ENCODE results near the gene GADL1. TPM values are rescaled to one million over a fixed set of nuclear protein-coding genes. Genes with fewer than 3 reads are reported as not detected.

The GADL1 gene
- total RNA-seq, 4 donors from 2014 or later: 0.13 to 0.55 (median 0.42) TPM

DNA sequence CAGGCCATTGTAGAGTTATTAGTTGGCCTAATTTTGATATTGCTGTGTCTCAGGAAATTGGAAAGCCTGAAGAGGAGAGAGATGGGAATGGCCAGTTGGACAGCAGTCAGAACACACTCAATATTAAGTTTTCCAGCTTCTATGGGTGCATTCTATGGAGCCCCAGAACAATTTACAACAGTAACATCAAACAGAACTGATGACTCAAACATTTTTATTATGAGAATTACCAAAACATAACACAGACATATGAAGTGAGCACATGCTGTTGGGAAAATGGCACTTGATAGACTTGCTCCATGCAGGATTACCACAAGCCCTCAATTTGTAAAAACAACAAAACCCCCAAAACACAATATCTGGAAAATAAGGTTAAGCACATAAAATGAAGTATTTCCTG, 104.3 kb downstream of the GADL1 start:
- in situ Hi-C loops (cut with MboI; ENCODE audit: low sequenced_read_pairs in 4 of 4): loop anchor here in 1 of 4 donors (25.0 kb wide), 1 partner anchor 972 kb away; no protein-coding TSS in a partner anchor
- Histone ChIP-seq H3K4me3 (no peak overlapping the region), H3K9me3 (no peaks in the 10 kb centered on the region), H3K4me1 (no peaks in the 10 kb centered on the region), H3K27ac (no peak overlapping the region), H3K36me3 (peaks cover 0 to 2% of the 10 kb centered on the region in 2 donors), H3K27me3 (no peaks in the 10 kb centered on the region)
- intact Hi-C loops (cut with DNase I; ENCODE audit: low total_unique reads): no loop called here
- ATAC-seq: no peak
- TF ChIP-seq, protein P1, sequence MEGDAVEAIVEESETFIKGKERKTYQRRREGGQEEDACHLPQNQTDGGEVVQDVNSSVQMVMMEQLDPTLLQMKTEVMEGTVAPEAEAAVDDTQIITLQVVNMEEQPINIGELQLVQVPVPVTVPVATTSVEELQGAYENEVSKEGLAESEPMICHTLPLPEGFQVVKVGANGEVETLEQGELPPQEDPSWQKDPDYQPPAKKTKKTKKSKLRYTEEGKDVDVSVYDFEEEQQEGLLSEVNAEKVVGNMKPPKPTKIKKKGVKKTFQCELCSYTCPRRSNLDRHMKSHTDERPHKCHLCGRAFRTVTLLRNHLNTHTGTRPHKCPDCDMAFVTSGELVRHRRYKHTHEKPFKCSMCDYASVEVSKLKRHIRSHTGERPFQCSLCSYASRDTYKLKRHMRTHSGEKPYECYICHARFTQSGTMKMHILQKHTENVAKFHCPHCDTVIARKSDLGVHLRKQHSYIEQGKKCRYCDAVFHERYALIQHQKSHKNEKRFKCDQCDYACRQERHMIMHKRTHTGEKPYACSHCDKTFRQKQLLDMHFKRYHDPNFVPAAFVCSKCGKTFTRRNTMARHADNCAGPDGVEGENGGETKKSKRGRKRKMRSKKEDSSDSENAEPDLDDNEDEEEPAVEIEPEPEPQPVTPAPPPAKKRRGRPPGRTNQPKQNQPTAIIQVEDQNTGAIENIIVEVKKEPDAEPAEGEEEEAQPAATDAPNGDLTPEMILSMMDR (IDR thresholded peaks at IDR 0.05 in 4 of 5, conservative IDR thresholded peaks at IDR 0.05 in 1 of 5): no peak
- TF ChIP-seq POLR2A (IDR thresholded peaks at IDR 0.05): no peak
- no peak for DNase-seq

DNA sequence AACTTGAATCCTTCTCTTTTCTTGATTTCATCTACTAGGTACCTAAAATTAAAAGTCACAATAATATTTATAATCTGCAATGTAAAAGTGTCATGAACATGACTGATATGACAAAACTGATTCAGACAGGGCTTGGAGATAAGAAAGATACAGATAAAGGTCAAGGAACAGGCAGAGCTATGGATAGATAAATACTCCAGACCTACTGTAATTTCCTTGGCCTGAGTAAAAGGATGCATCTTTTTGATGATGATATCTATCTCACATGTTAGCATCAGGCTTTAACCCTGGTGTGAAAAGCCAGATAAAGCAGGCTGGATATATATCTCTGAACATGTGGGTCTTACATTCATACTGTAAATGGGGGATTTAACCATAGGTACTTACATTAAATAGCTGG, 108.1 kb downstream of the GADL1 start:
- H3K4me3 ChIP-seq: no peak overlapping the region
- no peaks in the 10 kb centered on the region for H3K27me3 ChIP-seq
- H3K9me3 ChIP-seq: no peaks in the 10 kb centered on the region
- H3K36me3 ChIP-seq: peaks cover 0 to 2% of the 10 kb centered on the region in 2 donors
- TF ChIP-seq POLR2A (IDR thresholded peaks at IDR 0.05): no peak
- TF ChIP-seq, protein P1 (IDR thresholded peaks at IDR 0.05 in 4 of 5, conservative IDR thresholded peaks at IDR 0.05 in 1 of 5): no peak
- no peak overlapping the region for H3K27ac ChIP-seq
- in situ Hi-C loops (cut with MboI; ENCODE audit: low sequenced_read_pairs in 4 of 4) (loop anchor here in 2 of 4 donors (10.0 to 25.0 kb wide), 2 partner anchors 98 to 976 kb away; no protein-coding TSS in a partner anchor), intact Hi-C loops (cut with DNase I; ENCODE audit: low total_unique reads) (no loop called here)
- H3K4me1 ChIP-seq: no peaks in the 10 kb centered on the region
- DNase-seq (no peak), ATAC-seq (no peak)

DNA sequence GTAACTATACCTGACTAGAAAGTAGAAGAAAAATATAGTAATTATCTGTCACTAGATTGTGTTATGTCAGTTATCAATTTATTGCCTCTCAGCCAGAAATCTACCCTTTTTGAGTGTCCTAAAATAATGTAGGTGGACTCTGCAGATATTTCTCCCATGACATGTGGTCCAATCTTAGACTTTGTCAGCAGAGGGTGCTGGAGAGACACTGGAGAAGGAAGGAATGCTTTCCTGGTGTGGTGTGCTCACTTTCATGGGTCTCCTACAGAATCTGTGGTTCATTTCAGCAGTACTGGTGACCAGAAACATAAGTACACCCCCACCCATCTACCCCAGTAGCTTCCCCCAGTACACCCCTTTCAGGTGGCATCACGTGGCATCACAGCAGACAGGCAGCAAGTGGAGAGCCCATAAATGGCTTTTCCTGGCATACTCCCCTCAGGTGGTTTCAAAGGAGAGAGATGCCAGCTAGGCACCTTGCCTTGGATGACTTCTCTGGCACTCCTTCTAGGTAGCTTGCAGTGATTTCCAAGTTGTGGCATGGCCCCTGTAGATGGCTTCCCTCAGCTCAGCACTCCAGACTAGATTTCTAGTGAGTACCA, 114.7 kb downstream of the GADL1 start:
- ATAC-seq (peak; percentile 82 to 89), DNase-seq (no peak)
- H3K27me3 ChIP-seq: no peaks in the 10 kb centered on the region
- in situ Hi-C loops (cut with MboI; ENCODE audit: low sequenced_read_pairs in 4 of 4): loop anchor here in 2 of 4 donors (5.0 to 25.0 kb wide), 3 partner anchors 105 to 983 kb away; no protein-coding TSS in a partner anchor
- no peaks in the 10 kb centered on the region for H3K36me3 ChIP-seq
- TF ChIP-seq POLR2A (IDR thresholded peaks at IDR 0.05): no peak
- TF ChIP-seq, protein P1 (IDR thresholded peaks at IDR 0.05 in 4 of 5, conservative IDR thresholded peaks at IDR 0.05 in 1 of 5): peak; percentile 36 to 68 (median 60)
- no peaks in the 10 kb centered on the region for H3K9me3 ChIP-seq
- H3K4me3 ChIP-seq: no peak overlapping the region
- H3K27ac ChIP-seq: no peak overlapping the region
- H3K4me1 ChIP-seq: peaks cover 0 to 1% of the 10 kb centered on the region in 2 donors
- intact Hi-C loops (cut with DNase I; ENCODE audit: low total_unique reads): loop anchor here (5.0 kb wide), 2 partner anchors 93 to 113 kb away; partner anchors contain the start of gene GADL1

DNA sequence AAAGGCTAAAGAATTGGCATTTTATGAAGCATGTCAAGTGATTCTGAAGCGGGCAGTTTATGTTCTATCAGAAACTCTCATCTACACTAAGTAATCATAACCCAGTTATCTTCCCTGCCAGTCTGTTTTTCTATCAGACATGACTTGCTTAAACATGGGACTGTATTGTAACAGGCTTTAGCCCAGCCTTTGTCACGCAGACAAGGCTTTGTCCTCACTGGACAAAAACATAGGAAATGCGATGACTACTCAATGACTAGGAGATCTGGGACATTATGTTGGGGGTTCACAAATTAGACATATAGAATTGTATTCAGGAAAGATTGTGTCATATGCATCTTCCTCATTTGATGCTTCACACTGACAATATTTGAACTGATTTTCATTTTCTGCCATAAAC, 115.5 kb downstream of the GADL1 start:
- no peaks in the 10 kb centered on the region for H3K27me3 ChIP-seq
- no peak overlapping the region for H3K4me3 ChIP-seq
- H3K36me3 ChIP-seq: no peaks in the 10 kb centered on the region
- TF ChIP-seq POLR2A (IDR thresholded peaks at IDR 0.05): no peak
- TF ChIP-seq, protein P1 (IDR thresholded peaks at IDR 0.05 in 4 of 5, conservative IDR thresholded peaks at IDR 0.05 in 1 of 5): no peak
- DNase-seq (no peak), ATAC-seq (no peak)
- intact Hi-C loops (cut with DNase I; ENCODE audit: low total_unique reads) (loop anchor here (5.0 kb wide), 2 partner anchors 93 to 113 kb away; partner anchors contain the start of gene GADL1), in situ Hi-C loops (cut with MboI; ENCODE audit: low sequenced_read_pairs in 4 of 4) (loop anchor here in 1 of 4 donors (25.0 kb wide), 1 partner anchor 983 kb away; no protein-coding TSS in a partner anchor)
- H3K27ac ChIP-seq: no peak overlapping the region
- peaks cover 0 to 7% of the 10 kb centered on the region in 2 donors for H3K4me1 ChIP-seq
- no peaks in the 10 kb centered on the region for H3K9me3 ChIP-seq

Measured in gastrocnemius medialis (tissue), 4 donors.